ENCODE results near the gene GLP1R.

- TF ChIP-seq, protein P1, sequence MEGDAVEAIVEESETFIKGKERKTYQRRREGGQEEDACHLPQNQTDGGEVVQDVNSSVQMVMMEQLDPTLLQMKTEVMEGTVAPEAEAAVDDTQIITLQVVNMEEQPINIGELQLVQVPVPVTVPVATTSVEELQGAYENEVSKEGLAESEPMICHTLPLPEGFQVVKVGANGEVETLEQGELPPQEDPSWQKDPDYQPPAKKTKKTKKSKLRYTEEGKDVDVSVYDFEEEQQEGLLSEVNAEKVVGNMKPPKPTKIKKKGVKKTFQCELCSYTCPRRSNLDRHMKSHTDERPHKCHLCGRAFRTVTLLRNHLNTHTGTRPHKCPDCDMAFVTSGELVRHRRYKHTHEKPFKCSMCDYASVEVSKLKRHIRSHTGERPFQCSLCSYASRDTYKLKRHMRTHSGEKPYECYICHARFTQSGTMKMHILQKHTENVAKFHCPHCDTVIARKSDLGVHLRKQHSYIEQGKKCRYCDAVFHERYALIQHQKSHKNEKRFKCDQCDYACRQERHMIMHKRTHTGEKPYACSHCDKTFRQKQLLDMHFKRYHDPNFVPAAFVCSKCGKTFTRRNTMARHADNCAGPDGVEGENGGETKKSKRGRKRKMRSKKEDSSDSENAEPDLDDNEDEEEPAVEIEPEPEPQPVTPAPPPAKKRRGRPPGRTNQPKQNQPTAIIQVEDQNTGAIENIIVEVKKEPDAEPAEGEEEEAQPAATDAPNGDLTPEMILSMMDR (conservative IDR thresholded peaks at IDR 0.05 in 1 of 2, IDR thresholded peaks at IDR 0.05 in 1 of 2; ENCODE audit: low read depth in 1 of 2, low read length in 2 of 2) = no peak
- no peak for TF ChIP-seq EZH2 (IDR thresholded peaks at IDR 0.05; ENCODE audit: low read length, missing control alignments)
These were observed 7.6 kb downstream of the GLP1R start for GRCh38 chr6:39056191-39056590.

Measured in fibroblast of lung (primary cell).